ENCODE data around the gene SELENOM. TPM values are rescaled to one million over a fixed set of nuclear protein-coding genes. Genes with fewer than 3 reads are reported as not detected.

Gene SELENOM
- total RNA-seq, 1 donor from 2014 or later = 157 TPM

- DNase-seq (ENCODE audit: low read depth) = no peak
- no peaks in the 10 kb centered on the region for H3K36me3 ChIP-seq (ENCODE audit: insufficient read depth, low read length)
- no peak overlapping the region for H3K4me3 ChIP-seq (ENCODE audit: insufficient read depth, low read depth, low read length)
- H3K9me3 Mint-ChIP-seq (ENCODE audit: unreplicated experiment) = no peaks in the 10 kb centered on the region
- no peak overlapping the region for H3K27ac ChIP-seq (ENCODE audit: low read depth, low read length)
- H3K27me3 ChIP-seq (ENCODE audit: insufficient read depth, low read length) = peaks cover 7% of the 10 kb centered on the region
- H3K79me2 ChIP-seq (ENCODE audit: insufficient read depth, low read length) = no peaks in the 10 kb centered on the region
- no peak for FAIRE-seq
- no peak overlapping the region for H3K4me3 Mint-ChIP-seq (ENCODE audit: unreplicated experiment)
- H2AFZ ChIP-seq (ENCODE audit: low read depth, low read length) = no peak overlapping the region
- no peak overlapping the region for H3K4me2 ChIP-seq (ENCODE audit: low read length)
- no peaks in the 10 kb centered on the region for H3K4me1 Mint-ChIP-seq (ENCODE audit: low read depth, unreplicated experiment)
- H3K4me1 ChIP-seq (ENCODE audit: insufficient read depth, low read length) = peaks cover 2% of the 10 kb centered on the region
- peaks cover 21% of the 10 kb centered on the region for H3K27me3 Mint-ChIP-seq (ENCODE audit: low read depth, unreplicated experiment)
- TF ChIP-seq EZH2 (IDR thresholded peaks at IDR 0.05; ENCODE audit: insufficient read depth, low read length) (no peak), CTCF (IDR thresholded peaks at IDR 0.05; ENCODE audit: insufficient read depth, low read depth, low read length) (no peak)
- H3K27ac Mint-ChIP-seq (ENCODE audit: unreplicated experiment) = no peak overlapping the region
- H3K9me3 ChIP-seq (ENCODE audit: insufficient read depth, low read depth, low read length) = no peaks in the 10 kb centered on the region
- no peak overlapping the region for H3K9ac ChIP-seq (ENCODE audit: low read length)
- peaks cover 6% of the 10 kb centered on the region for H3K36me3 Mint-ChIP-seq (ENCODE audit: low read depth, unreplicated experiment)
- no peaks in the 10 kb centered on the region for H4K20me1 ChIP-seq (ENCODE audit: insufficient read depth, low read length)
These were observed 20.8 kb upstream of the SELENOM start for GRCh38 chr22:31128156-31128555.

GRCh38 chr22:31127181-31127772, 19.9 kb upstream of the SELENOM start:
- H2AFZ ChIP-seq (ENCODE audit: low read depth, low read length) = no peak overlapping the region
- H3K36me3 ChIP-seq (ENCODE audit: insufficient read depth, low read length) = no peaks in the 10 kb centered on the region
- H3K4me1 Mint-ChIP-seq (ENCODE audit: low read depth, unreplicated experiment) = no peaks in the 10 kb centered on the region
- H3K79me2 ChIP-seq (ENCODE audit: insufficient read depth, low read length) = no peaks in the 10 kb centered on the region
- H3K27me3 ChIP-seq (ENCODE audit: insufficient read depth, low read length) = peaks cover 7% of the 10 kb centered on the region
- H3K27ac ChIP-seq (ENCODE audit: low read depth, low read length) = no peak overlapping the region
- peaks cover 3% of the 10 kb centered on the region for H3K4me1 ChIP-seq (ENCODE audit: insufficient read depth, low read length)
- H3K4me3 ChIP-seq (ENCODE audit: insufficient read depth, low read depth, low read length) = no peak overlapping the region
- no peaks in the 10 kb centered on the region for H3K9me3 ChIP-seq (ENCODE audit: insufficient read depth, low read depth, low read length)
- no peak overlapping the region for H3K27ac Mint-ChIP-seq (ENCODE audit: unreplicated experiment)
- no peak overlapping the region for H3K9ac ChIP-seq (ENCODE audit: low read length)
- FAIRE-seq (no peak), DNase-seq (ENCODE audit: low read depth) (no peak)
- H3K4me2 ChIP-seq (ENCODE audit: low read length) = no peak overlapping the region
- H3K4me3 Mint-ChIP-seq (ENCODE audit: unreplicated experiment) = no peak overlapping the region
- H3K36me3 Mint-ChIP-seq (ENCODE audit: low read depth, unreplicated experiment) = peaks cover 1% of the 10 kb centered on the region
- H3K9me3 Mint-ChIP-seq (ENCODE audit: unreplicated experiment) = no peaks in the 10 kb centered on the region
- TF ChIP-seq CTCF (IDR thresholded peaks at IDR 0.05; ENCODE audit: insufficient read depth, low read depth, low read length) (no peak), EZH2 (IDR thresholded peaks at IDR 0.05; ENCODE audit: insufficient read depth, low read length) (no peak)
- peaks cover 18% of the 10 kb centered on the region for H3K27me3 Mint-ChIP-seq (ENCODE audit: low read depth, unreplicated experiment)
- H4K20me1 ChIP-seq (ENCODE audit: insufficient read depth, low read length) = no peaks in the 10 kb centered on the region

DNA sequence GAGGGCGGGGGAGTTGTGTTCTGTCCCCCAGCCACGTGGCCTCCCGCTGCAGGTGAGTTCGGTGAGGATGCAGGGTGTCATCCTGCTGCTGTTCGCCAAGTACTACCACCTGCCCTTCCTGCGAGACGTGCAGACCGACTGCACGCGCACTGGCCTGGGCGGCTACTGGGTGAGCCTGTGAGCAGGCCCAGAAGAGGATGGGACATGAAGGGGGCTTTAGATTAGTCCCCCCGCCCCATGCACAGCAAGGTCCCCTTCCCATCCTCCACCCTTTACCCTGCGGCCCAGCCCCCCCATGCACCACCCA, 19.5 kb upstream of the SELENOM start:
- DNase-seq (ENCODE audit: low read depth) = no peak
- H3K27ac ChIP-seq (ENCODE audit: low read depth, low read length) = no peak overlapping the region
- no peaks in the 10 kb centered on the region for H3K9me3 ChIP-seq (ENCODE audit: insufficient read depth, low read depth, low read length)
- peaks cover 3% of the 10 kb centered on the region for H3K4me1 ChIP-seq (ENCODE audit: insufficient read depth, low read length)
- H3K27me3 Mint-ChIP-seq (ENCODE audit: low read depth, unreplicated experiment) = peaks cover 18% of the 10 kb centered on the region
- no peak overlapping the region for H3K4me3 ChIP-seq (ENCODE audit: insufficient read depth, low read depth, low read length)
- no peaks in the 10 kb centered on the region for H4K20me1 ChIP-seq (ENCODE audit: insufficient read depth, low read length)
- no peak overlapping the region for H3K4me2 ChIP-seq (ENCODE audit: low read length)
- no peak for TF ChIP-seq EZH2 (IDR thresholded peaks at IDR 0.05; ENCODE audit: insufficient read depth, low read length)
- no peak for TF ChIP-seq CTCF (IDR thresholded peaks at IDR 0.05; ENCODE audit: insufficient read depth, low read depth, low read length)
- no peaks in the 10 kb centered on the region for H3K9me3 Mint-ChIP-seq (ENCODE audit: unreplicated experiment)
- no peaks in the 10 kb centered on the region for H3K79me2 ChIP-seq (ENCODE audit: insufficient read depth, low read length)
- H3K4me1 Mint-ChIP-seq (ENCODE audit: low read depth, unreplicated experiment) = no peaks in the 10 kb centered on the region
- H2AFZ ChIP-seq (ENCODE audit: low read depth, low read length) = no peak overlapping the region
- no peak overlapping the region for H3K9ac ChIP-seq (ENCODE audit: low read length)
- H3K36me3 Mint-ChIP-seq (ENCODE audit: low read depth, unreplicated experiment) = no peaks in the 10 kb centered on the region
- no peak overlapping the region for H3K4me3 Mint-ChIP-seq (ENCODE audit: unreplicated experiment)
- no peaks in the 10 kb centered on the region for H3K36me3 ChIP-seq (ENCODE audit: insufficient read depth, low read length)
- no peak overlapping the region for H3K27ac Mint-ChIP-seq (ENCODE audit: unreplicated experiment)
- peaks cover 7% of the 10 kb centered on the region for H3K27me3 ChIP-seq (ENCODE audit: insufficient read depth, low read length)
- FAIRE-seq = no peak
